ENCODE results near the gene SPA17.

DNA sequence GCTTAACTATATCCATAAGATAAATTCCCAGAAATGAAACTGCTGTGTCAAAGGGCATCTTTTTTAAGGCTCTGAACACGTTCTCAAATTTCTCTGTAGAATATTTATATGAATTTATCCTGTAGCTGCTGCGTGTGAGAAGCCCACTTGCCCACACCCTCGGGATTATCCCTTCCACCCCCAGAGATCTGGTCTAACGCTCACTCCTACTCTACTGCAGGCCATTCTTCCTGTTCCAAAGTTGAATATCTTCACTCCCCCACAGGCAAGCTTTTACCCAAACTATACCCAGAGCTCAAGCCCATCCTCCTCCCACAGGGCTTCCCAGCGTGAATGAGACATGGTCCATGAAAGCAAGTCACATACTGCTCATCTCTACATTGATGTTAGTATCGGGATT is 25.1 kb upstream of the SPA17 start:
- TF ChIP-seq, protein P1, sequence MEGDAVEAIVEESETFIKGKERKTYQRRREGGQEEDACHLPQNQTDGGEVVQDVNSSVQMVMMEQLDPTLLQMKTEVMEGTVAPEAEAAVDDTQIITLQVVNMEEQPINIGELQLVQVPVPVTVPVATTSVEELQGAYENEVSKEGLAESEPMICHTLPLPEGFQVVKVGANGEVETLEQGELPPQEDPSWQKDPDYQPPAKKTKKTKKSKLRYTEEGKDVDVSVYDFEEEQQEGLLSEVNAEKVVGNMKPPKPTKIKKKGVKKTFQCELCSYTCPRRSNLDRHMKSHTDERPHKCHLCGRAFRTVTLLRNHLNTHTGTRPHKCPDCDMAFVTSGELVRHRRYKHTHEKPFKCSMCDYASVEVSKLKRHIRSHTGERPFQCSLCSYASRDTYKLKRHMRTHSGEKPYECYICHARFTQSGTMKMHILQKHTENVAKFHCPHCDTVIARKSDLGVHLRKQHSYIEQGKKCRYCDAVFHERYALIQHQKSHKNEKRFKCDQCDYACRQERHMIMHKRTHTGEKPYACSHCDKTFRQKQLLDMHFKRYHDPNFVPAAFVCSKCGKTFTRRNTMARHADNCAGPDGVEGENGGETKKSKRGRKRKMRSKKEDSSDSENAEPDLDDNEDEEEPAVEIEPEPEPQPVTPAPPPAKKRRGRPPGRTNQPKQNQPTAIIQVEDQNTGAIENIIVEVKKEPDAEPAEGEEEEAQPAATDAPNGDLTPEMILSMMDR (IDR thresholded peaks at IDR 0.05): no peak
- no peak for TF ChIP-seq POLR2A (IDR thresholded peaks at IDR 0.05; ENCODE audit: low read depth)
- no peak for TF ChIP-seq POLR2AphosphoS5 (IDR thresholded peaks at IDR 0.05)
